GM18951 (cell line): ENCODE data around the gene GNAS-AS1.
"Not testable (repeated sequence)": the region's sequence is repeated elsewhere in the genome, so short reads cannot be mapped to it uniquely, and the experiment has no call there.

Source experiments
- POLR2A ChIP-seq: IDR thresholded peaks from 4 replicates; pipeline ENCODE4 v1.6.1; 2011; ENCODE audit warnings: mild to moderate bottlenecking; ENCODE audit not compliant: insufficient read length, insufficient read depth; ENCODE audit errors: extremely low read depth
- in situ Hi-C: fragments of 300-500 bp; cut with MboI; formaldehyde crosslinking; loops from one replicate; pipeline ENCODE4 v1.12.0; 2022; ENCODE audit warnings: low sequenced_read_pairs, mixed read lengths, inconsistent platforms; ENCODE audit not compliant: unreplicated experiment

The GNAS-AS1 gene

GRCh38 chr20:58842276-58842675, 8.4 kb downstream of the GNAS-AS1 start:
- TF ChIP-seq POLR2A, result no peak
- in situ Hi-C loops, result no loop called here

GRCh38 chr20:58841539-58842264, 9.0 kb downstream of the GNAS-AS1 start:
- TF ChIP-seq POLR2A, result no peak
- in situ Hi-C loops, result no loop called here

GRCh38 chr20:58840816-58841538, 9.7 kb downstream of the GNAS-AS1 start:
- TF ChIP-seq POLR2A, result no peak
- in situ Hi-C loops, result no loop called here

DNA sequence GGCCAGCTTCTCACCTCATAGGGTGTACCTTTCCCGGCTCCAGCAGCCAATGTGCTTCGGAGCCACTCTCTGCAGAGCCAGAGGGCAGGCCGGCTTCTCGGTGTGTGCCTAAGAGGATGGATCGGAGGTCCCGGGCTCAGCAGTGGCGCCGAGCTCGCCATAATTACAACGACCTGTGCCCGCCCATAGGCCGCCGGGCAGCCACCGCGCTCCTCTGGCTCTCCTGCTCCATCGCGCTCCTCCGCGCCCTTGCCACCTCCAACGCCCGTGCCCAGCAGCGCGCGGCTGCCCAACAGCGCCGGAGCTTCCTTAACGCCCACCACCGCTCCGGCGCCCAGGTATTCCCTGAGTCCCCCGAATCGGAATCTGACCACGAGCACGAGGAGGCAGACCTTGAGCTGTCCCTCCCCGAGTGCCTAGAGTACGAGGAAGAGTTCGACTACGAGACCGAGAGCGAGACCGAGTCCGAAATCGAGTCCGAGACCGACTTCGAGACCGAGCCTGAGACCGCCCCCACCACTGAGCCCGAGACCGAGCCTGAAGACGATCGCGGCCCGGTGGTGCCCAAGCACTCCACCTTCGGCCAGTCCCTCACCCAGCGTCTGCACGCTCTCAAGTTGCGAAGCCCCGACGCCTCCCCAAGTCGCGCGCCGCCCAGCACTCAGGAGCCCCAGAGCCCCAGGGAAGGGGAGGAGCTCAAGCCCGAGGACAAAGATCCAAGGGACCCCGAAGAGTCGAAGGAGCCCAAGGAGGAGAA, 10.5 kb downstream of the GNAS-AS1 start:
- TF ChIP-seq POLR2A, result no peak
- in situ Hi-C loops, result no loop called here

DNA sequence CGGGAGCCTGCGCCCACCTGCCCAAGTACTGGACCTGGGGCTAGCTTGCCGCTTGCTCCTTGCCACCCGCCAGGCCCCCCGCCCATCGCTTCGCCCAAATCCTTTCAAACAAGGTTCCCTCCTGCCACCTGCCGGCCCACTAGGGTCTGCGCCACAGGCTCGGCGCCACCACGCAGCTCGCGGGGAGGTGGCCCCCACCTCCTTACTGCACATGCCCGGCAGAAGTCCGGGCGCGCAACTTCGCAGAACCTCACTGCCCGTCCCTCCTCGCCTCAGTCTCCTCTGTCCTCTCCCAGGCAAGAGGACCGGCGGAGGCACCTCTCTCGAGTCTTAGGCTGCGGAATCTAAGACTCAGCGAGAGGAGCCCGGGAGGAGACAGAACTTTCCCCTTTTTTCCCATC, 11.2 kb downstream of the GNAS-AS1 start:
- TF ChIP-seq POLR2A, result no peak
- in situ Hi-C loops, result no loop called here

DNA sequence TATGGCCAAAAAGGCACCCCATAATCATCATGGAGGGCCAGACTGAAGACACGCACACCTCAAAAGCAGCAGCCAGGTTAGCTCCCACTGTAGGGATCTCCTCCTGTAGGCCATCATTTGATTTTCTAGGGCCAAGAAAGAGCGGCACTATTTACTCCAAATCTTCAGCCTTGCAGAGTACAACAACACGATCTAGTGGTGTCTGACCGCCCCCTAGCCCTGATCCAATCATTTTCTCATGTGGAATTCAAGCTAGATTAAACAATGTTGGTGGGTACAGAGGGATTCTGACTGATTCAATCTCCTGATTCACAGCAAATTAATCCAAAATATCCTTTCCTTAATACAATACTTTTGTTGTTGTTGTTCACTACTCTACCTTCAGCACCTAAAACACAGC, 12.5 kb downstream of the GNAS-AS1 start:
- TF ChIP-seq POLR2A, result no peak
- in situ Hi-C loops, result no loop called here

DNA sequence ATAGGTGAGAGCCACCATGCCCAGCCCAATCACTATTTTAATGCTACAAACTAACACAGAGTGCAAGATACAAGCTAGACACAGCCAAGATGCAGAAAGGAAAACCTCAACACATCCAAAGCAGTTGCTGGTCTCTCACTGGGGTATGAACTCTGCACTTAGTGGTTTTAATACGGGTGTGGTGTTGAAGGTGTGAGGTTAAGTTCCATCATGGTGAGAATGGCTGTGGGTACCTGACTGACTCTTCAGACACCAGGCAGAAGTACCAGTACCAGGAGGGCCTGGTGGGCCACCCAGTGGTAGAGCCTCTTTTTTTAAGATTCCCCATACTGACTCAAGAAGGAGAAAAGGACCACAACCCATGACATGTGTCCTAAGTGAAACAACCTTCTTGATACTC, 13.0 kb downstream of the GNAS-AS1 start:
- no peak for TF ChIP-seq POLR2A
- in situ Hi-C loops, result no loop called here

GRCh38 chr20:58836616-58837204, 14.0 kb downstream of the GNAS-AS1 start:
- in situ Hi-C loops, result no loop called here
- TF ChIP-seq POLR2A, result no peak

GRCh38 chr20:58835231-58835630, 15.5 kb downstream of the GNAS-AS1 start:
- TF ChIP-seq POLR2A, result no peak
- in situ Hi-C loops, result no loop called here

DNA sequence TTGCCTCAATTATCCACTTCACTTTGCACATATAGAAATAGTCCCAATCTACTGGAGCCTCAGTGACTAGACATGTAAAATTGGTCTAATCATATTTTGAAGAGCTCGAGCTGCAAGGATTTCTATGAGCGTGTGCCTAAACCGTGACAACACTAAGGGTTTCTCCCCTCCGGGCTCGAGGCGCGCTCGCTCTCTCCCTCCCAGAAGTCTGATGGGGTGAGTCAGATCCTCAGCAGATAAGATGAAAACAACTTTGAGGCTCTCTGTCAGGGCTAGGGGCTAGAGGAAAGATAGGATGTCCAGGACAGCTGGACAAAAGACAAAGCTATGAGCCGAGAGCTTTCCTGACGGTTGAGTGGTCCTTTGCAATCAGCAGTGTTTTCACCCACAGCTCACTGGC, 16.8 kb downstream of the GNAS-AS1 start:
- no peak for TF ChIP-seq POLR2A
- in situ Hi-C loops, result no loop called here

DNA sequence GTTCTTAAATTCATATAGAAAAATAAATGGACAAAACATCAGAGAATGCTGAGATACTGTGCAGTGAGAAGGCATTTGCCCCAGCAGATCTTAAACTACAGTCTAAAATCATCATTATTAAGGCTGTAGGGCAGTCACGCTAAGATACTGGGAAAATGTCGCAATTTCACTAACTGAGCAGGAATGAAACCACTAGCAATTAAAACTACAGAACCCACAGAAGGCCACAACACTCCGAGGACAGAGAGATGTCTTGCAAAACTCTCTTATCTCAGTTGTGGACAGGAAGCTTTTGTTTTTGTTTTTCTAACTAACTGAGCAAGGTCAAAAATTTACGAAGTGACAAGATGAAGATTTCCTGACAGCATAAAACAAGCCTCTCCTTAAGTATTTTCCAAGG, 18.2 kb downstream of the GNAS-AS1 start:
- in situ Hi-C loops, result no loop called here
- TF ChIP-seq POLR2A, result no peak

DNA sequence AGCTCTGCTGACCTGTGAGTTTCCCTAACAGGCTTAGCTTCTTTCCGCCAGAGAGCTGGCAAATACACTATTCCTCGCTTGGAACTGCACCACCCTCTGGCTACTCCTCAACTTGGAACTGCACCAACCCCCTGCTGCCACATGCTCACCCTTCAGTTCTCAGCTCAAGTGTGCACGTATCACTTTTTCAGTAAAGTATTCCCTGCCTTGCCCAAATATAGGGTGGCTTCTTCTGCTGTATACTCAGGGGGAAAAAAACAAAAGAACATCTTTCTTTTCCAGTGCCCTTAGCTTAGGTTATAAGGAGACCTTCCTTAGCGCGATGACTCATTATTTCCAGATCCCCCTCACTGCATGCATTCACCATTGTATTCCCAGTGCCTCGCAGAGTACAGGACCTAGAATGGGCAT, 21.2 kb downstream of the GNAS-AS1 start:
- in situ Hi-C loops, result no loop called here

DNA sequence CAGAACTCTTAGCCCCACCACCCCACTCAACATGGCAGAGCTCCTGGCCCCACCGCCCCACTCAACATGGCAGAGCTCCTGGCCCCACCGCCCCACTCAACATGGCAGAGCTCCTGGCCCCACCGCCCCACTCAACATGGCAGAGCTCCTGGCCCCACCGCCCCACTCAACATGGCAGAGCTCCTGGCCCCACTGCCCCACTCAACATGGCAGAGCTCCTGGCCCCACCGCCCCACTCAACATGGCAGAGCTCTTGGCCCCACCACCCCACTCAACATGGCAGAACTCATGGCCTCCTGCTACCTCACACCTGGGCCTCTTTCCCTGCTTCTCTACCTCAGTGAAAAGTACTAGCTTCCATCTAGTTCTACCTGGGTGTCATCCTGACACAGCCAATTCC, 21.9 kb downstream of the GNAS-AS1 start:
- in situ Hi-C loops, result not testable (repeated sequence)

More for the DNA sequence above, 21.2 kb downstream of the GNAS-AS1 start:
- TF ChIP-seq POLR2A, result no peak
